Kidney (tissue), 14 donors: ENCODE results near the gene HARBI1. TPM values are rescaled to one million over a fixed set of nuclear protein-coding genes. Genes with fewer than 3 reads are reported as not detected.
A peak's percentile ranks its signal among the peaks of the same experiment; 100 is the strongest.

ENCODE experiments used
- DNase-seq, 5 donors: peaks; one replicate each; pipeline ENCODE4 v3.0.0-alpha.2; 2013 to 2020
- FAIRE-seq: peaks from 2 replicates; lab custom pipeline; 2012; peaks lifted over from hg19 to GRCh38; lab: Jason Lieb, UNC
- H3K27ac ChIP-seq, 2 donors: one replicate each; pipeline ENCODE4 v1.7.0; 2013; ENCODE audit warnings: low read depth in 2 of 2, low read length in 2 of 2, inconsistent platforms in 1 of 2
- H3K27me3 ChIP-seq: one replicate; pipeline ENCODE4 v1.7.1; 2013; ENCODE audit warnings: low read length, inconsistent platforms; ENCODE audit not compliant: control insufficient read depth, insufficient read depth
- H3K36me3 ChIP-seq, 3 donors: one replicate each; pipeline versions ENCODE4 v1.7.0 to v1.7.1; 2013; ENCODE audit warnings: low read length in 3 of 3, control low read depth in 1 of 3, inconsistent platforms in 1 of 3; ENCODE audit not compliant: insufficient read depth in 3 of 3, control insufficient read depth in 2 of 3
- H3K4me1 ChIP-seq, 3 donors: one replicate each; pipeline versions ENCODE4 v1.7.0 to v1.7.1; 2013; ENCODE audit warnings: low read length in 3 of 3, inconsistent platforms in 1 of 3, low read depth in 1 of 3; ENCODE audit not compliant: control insufficient read depth in 2 of 3, insufficient read depth in 2 of 3
- H3K4me3 ChIP-seq, 3 donors: one replicate each; pipeline versions ENCODE4 v1.7.0 to v1.8.1; 2013; ENCODE audit warnings: low read length in 3 of 3, control low read depth in 1 of 3, inconsistent platforms in 1 of 3
- H3K9ac ChIP-seq, 3 donors: one replicate each; pipeline versions ENCODE4 v1.7.0 to v1.7.1; 2013; ENCODE audit warnings: low read length in 3 of 3, control low read depth in 1 of 3, inconsistent platforms in 1 of 3
- H3K9me3 ChIP-seq, 3 donors: one replicate each; pipeline versions ENCODE4 v1.7.0 to v1.7.1; 2013; ENCODE audit warnings: low read length in 3 of 3, control low read depth in 1 of 3, inconsistent platforms in 1 of 3; ENCODE audit not compliant: control insufficient read depth in 2 of 3, insufficient read depth in 1 of 3
- intact Hi-C: fragments of 100-400 bp; cut with DNase I; formaldehyde crosslinking; loops from one replicate; pipeline ENCODE4 v1.11.1; 2022
- polyA plus RNA-seq: library from polyadenylated mRNA; stranded (reverse); fragments of 350-450 nt; fragmentation: Illumina TruSeq; extraction: RNeasy Lipid Tissue Mini Kit (QIAGEN cat#74804); gene quantifications from one replicate; pipeline ENCODE4 v1.2.3, GENCODE V29; 2014; ENCODE audit warnings: low read depth, low replicate concordance; ENCODE audit not compliant: insufficient read depth
- total RNA-seq: library from RNA; stranded (reverse); fragmentation: NEBNext Ultra II Directional; extraction: Animal tissue kit (Norgen Biotek cat#: 25700); gene quantifications from one replicate; pipeline ENCODE4 v1.2.1, GENCODE V29; 2021
- TF ChIP-seq, protein P1 (sequence below): IDR thresholded peaks from 3 replicates; pipeline ENCODE4 v1.5.1; 2012; ENCODE audit warnings: mild to moderate bottlenecking, moderate library complexity, borderline replicate concordance; ENCODE audit not compliant: insufficient read depth; ENCODE audit errors: extremely low read depth
- donor health status: control.
- donor health status: control.
- donor health status: control.
- donor health status: control.
- donor health status: control.
- donor health status: DM: yes; HTN: yes; CAD: no.
- donor health status: Normal renal cell carcinoma (clear cell type).

The HARBI1 gene
- total and polyA plus RNA-seq, 2 donors from 2014 or later, result 2.5 to 4.0 TPM

DNA sequence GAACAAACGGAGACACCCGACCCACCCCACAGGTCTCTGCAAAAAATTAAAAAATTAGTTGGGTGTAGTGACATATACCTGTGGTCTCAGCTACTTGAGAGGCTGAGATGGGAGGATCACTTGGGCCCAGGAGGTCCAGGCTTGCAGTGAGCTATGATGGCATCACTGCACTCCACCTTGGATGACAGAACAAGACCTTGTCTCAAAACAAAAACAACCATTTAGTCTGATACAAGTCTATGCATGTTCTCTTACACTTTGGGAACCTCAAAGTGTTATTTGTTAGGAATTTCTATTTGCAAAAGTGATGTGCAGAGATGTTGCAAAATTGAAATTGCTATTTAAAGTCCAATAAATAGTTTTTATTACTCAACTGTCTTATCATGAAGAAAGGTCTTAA, 14.6 kb upstream of the HARBI1 start:
- Histone ChIP-seq H3K4me1 (no peaks in the 10 kb centered on the region), H3K9me3 (no peaks in the 10 kb centered on the region), H3K4me3 (no peak overlapping the region), H3K36me3 (peaks cover 2 to 14% (median 9%) of the 10 kb centered on the region in 3 donors), H3K27me3 (no peaks in the 10 kb centered on the region), H3K27ac (no peak overlapping the region), H3K9ac (no peak overlapping the region)
- DNase-seq (no peak), FAIRE-seq (no peak)
- TF ChIP-seq, protein P1, sequence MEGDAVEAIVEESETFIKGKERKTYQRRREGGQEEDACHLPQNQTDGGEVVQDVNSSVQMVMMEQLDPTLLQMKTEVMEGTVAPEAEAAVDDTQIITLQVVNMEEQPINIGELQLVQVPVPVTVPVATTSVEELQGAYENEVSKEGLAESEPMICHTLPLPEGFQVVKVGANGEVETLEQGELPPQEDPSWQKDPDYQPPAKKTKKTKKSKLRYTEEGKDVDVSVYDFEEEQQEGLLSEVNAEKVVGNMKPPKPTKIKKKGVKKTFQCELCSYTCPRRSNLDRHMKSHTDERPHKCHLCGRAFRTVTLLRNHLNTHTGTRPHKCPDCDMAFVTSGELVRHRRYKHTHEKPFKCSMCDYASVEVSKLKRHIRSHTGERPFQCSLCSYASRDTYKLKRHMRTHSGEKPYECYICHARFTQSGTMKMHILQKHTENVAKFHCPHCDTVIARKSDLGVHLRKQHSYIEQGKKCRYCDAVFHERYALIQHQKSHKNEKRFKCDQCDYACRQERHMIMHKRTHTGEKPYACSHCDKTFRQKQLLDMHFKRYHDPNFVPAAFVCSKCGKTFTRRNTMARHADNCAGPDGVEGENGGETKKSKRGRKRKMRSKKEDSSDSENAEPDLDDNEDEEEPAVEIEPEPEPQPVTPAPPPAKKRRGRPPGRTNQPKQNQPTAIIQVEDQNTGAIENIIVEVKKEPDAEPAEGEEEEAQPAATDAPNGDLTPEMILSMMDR, result no peak
- intact Hi-C loops, result no loop called here

GRCh38 chr11:46630237-46630636, 13.2 kb upstream of the HARBI1 start:
- TF ChIP-seq, protein P1, result no peak
- Histone ChIP-seq H3K27ac (no peak overlapping the region), H3K9me3 (no peaks in the 10 kb centered on the region), H3K4me3 (no peak overlapping the region), H3K9ac (no peak overlapping the region), H3K4me1 (no peaks in the 10 kb centered on the region), H3K36me3 (peaks cover 4 to 20% (median 7%) of the 10 kb centered on the region in 3 donors), H3K27me3 (no peaks in the 10 kb centered on the region)
- no peak for FAIRE-seq
- DNase-seq, result no peak
- intact Hi-C loops, result no loop called here

DNA sequence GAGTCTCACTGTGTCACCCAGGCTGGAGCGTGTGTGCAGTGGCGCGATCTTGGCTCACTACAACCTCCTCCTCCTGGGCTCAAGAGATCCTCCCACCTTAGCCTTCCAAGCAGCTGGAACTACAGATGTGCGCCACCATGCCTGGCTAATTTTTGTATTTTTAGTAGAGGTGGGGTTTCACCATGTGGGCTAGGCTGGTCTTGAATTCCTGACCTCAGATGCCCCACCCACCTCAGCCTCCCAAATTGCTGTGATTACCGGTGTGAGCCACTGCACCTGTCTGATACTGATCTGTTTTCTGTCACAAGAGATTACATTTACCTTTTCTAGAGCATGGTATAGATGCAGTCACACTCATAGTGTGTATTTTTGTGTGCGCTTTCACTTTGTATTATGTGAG, 11.9 kb upstream of the HARBI1 start:
- peak in 1 of 5 donors; percentile 7 for DNase-seq
- FAIRE-seq, result no peak
- intact Hi-C loops, result no loop called here
- TF ChIP-seq, protein P1, result no peak
- Histone ChIP-seq H3K27me3 (no peaks in the 10 kb centered on the region), H3K36me3 (peaks cover 4 to 21% (median 8%) of the 10 kb centered on the region in 3 donors), H3K9me3 (no peaks in the 10 kb centered on the region), H3K4me3 (no peak overlapping the region), H3K4me1 (no peaks in the 10 kb centered on the region), H3K9ac (no peak overlapping the region), H3K27ac (no peak overlapping the region)

GRCh38 chr11:46625406-46625805, 8.4 kb upstream of the HARBI1 start:
- Histone ChIP-seq H3K9ac (no peak overlapping the region), H3K9me3 (no peaks in the 10 kb centered on the region), H3K27ac (no peak overlapping the region), H3K36me3 (peaks cover 2 to 18% (median 5%) of the 10 kb centered on the region in 3 donors), H3K4me3 (no peak overlapping the region), H3K4me1 (no peaks in the 10 kb centered on the region), H3K27me3 (no peaks in the 10 kb centered on the region)
- intact Hi-C loops, result no loop called here
- TF ChIP-seq, protein P1, result no peak
- FAIRE-seq (no peak), DNase-seq (no peak)
